ENCODE data around the gene TSPAN4. TPM values are rescaled to one million over a fixed set of nuclear protein-coding genes. Genes with fewer than 3 reads are reported as not detected.

TSPAN4 gene
- total and polyA plus RNA-seq, 2 of the 13 experiments (the other 11 are each of a cell fraction or from before 2014, with no cell fraction given), result 31.7 to 68.3 TPM

- TF ChIP-seq ZNF784 (CRISPR knock-in tag; IDR thresholded peaks at IDR 0.05; ENCODE audit: borderline replicate concordance) (no peak), ZSCAN25 (CRISPR knock-in tag; IDR thresholded peaks at IDR 0.05) (peak; percentile 68; the same call in 1 of the 2 replicates), ZNF607 (CRISPR knock-in tag; IDR thresholded peaks at IDR 0.05; ENCODE audit: borderline replicate concordance) (0 out of 2 replicates have a peak, but pooled peaks have one; percentile 9), AGO2 (optimal IDR thresholded peaks at IDR 0.05; ENCODE audit: low read depth, low read length) (peak; percentile 93), AKAP8 (CRISPR knock-in tag; IDR thresholded peaks at IDR 0.05) (0 out of 2 replicates have a peak, but pooled peaks have one; percentile 63), FOXJ3 (CRISPR knock-in tag; IDR thresholded peaks at IDR 0.05; ENCODE audit: borderline replicate concordance) (no peak), HNRNPL (IDR thresholded peaks at IDR 0.05; ENCODE audit: low read depth, low read length) (peak; percentile 90; the same call in 1 of the 2 replicates)
These were observed 8.0 kb upstream of the TSPAN4 start (continued) for GRCh38 chr11:834371-835316.

- Histone ChIP-seq H3K9me3 (ENCODE audit: low read length) (no peaks in the 10 kb centered on the region), H3K27me3 (ENCODE audit: control insufficient read depth in 1 of 2, insufficient read depth in 2 of 2, low read length in 2 of 2) (no peaks in the 10 kb centered on the region), H3K9ac (ENCODE audit: insufficient read depth, low read depth, low read length) (no peak overlapping the region), H3K79me2 (ENCODE audit: insufficient read depth, low read length) (peaks cover 26% of the 10 kb centered on the region), H3K36me3 (replicated peaks in 1 of 2; ENCODE audit: control insufficient read depth in 1 of 2, insufficient read depth in 2 of 2, low read length in 2 of 2) (peaks cover 9 to 36% of the 10 kb centered on the region in 2 experiments), H2AFZ (ENCODE audit: low read length) (no peak overlapping the region), H3K4me2 (ENCODE audit: low read depth, low read length) (no peak overlapping the region), H3K4me3 (replicated peaks in 1 of 3; ENCODE audit: insufficient read depth in 1 of 3, low read depth in 2 of 3, low read length in 3 of 3) (no peak overlapping the region), H4K20me1 (ENCODE audit: insufficient read depth, low read length) (peaks cover 18% of the 10 kb centered on the region; the same call in 1 of the 2 replicates), H3K4me1 (ENCODE audit: insufficient read depth, low read length) (peaks cover 75% of the 10 kb centered on the region), H3K27ac (ENCODE audit: extremely low read length, insufficient read depth, low read length) (no peak overlapping the region)
- intact Hi-C loops (cut with micrococcal nuclease; ENCODE audit: unreplicated experiment), result no loop called here
- BruUV-seq (replicated peaks), result no TSS peak
- FAIRE-seq, result no peak
- POLR2A ChIA-PET, result interaction anchor here (11.1 to 16.1 kb wide), 2 partner anchors 7 to 17 kb away, joined by 141 to 264 read pairs; partner anchors contain the start of genes CD151, CRACR2B and PNPLA2
- no peak for DNase-seq (ENCODE audit: low spot score)
- CTCF ChIA-PET (ENCODE audit: low intra/inter-chr PET ratio, low total read pairs), result no interaction called here
- ATAC-seq, result no peak
- in situ Hi-C loops (cut with HindIII; ENCODE audit: extremely low pct_ligation_motif_present, low pct_unique_long_range_greater_than_20kb), result no loop called here
- TF ChIP-seq TOPORS (CRISPR knock-in tag; IDR thresholded peaks at IDR 0.05), result no peak
- TF ChIP-seq ZBTB7B (CRISPR knock-in tag; IDR thresholded peaks at IDR 0.05), result no peak
- TF ChIP-seq AGO2 (optimal IDR thresholded peaks at IDR 0.05; ENCODE audit: low read depth, low read length), result peak; percentile 51
- TF ChIP-seq RBFOX2 (IDR thresholded peaks at IDR 0.05; ENCODE audit: low read depth, low read length), result peak; percentile 63
- WGBS (ENCODE audit: low lambda C conversion rate), result 100% methylated on average over 6 of the region's 14 CpGs
These were observed 6.4 kb upstream of the TSPAN4 start for GRCh38 chr11:836274-836673.
